K562 (cell line): ENCODE measurements around the gene STK11. TPM values are rescaled to one million over a fixed set of nuclear protein-coding genes. Genes with fewer than 3 reads are reported as not detected.
A peak's percentile ranks its signal among the peaks of the same experiment; 100 is the strongest.

Source experiments
- ARID1B ChIP-seq: fragments of 450-650 bp; IDR thresholded peaks from 2 replicates; pipeline ENCODE4 v1.6.1; 2016; ENCODE audit warnings: antibody characterized with exemption, mild to moderate bottlenecking, inconsistent platforms
- BDP1 ChIP-seq: IDR thresholded peaks from 3 replicates; pipeline ENCODE4 v1.6.1; 2011; ENCODE audit not compliant: insufficient read length, insufficient read depth
- CBX5 ChIP-seq: IDR thresholded peaks from 2 replicates; pipeline ENCODE4 v1.6.1; 2014; ENCODE audit warnings: low read depth, borderline replicate concordance
- CGGBP1 ChIP-seq: fragments of 250-450 bp; sonication (Bioruptor Pico); IDR thresholded peaks from 2 replicates; pipeline ENCODE4 v1.9.0; 2021; ENCODE audit warnings: mild to moderate bottlenecking
- CHCHD3 ChIP-seq: fragments of 250-450 bp; sonication (Bioruptor Pico); IDR thresholded peaks from 2 replicates; pipeline ENCODE4 v2.1.2; 2022; ENCODE audit warnings: mild to moderate bottlenecking
- CSDE1 ChIP-seq, 2 experiments: fragments of 450-650 bp; IDR thresholded peaks; 2 replicates each; pipeline ENCODE4 v1.6.1; 2016; ENCODE audit warnings: mild to moderate bottlenecking in 1 of 2
- FOSL1 ChIP-seq: fragments of 200-800 bp; sonication (Bioruptor generic); conservative IDR thresholded peaks from 2 replicates; pipeline ENCODE4 v1.6.1; 2016; ENCODE audit warnings: missing genetic modification characterization, missing compliant biosample characterization
- GTF2F1 ChIP-seq: IDR thresholded peaks from 2 replicates; pipeline ENCODE4 v1.6.1; 2011; ENCODE audit warnings: low read depth, low read length, improper control_type of control experiment
- HMG20A ChIP-seq: fragments of 450-650 bp; formaldehyde crosslinking; conservative IDR thresholded peaks from 2 replicates; pipeline ENCODE4 v1.4.0; 2020; ENCODE audit warnings: mild to moderate bottlenecking, mixed read lengths
- HNRNPL ChIP-seq: fragments of 200-400 bp; formaldehyde crosslinking; IDR thresholded peaks from 2 replicates; pipeline ENCODE4 v1.6.1; 2017; ENCODE audit warnings: low read depth, mild to moderate bottlenecking, low read length
- LEF1 ChIP-seq: fragments of 450-650 bp; IDR thresholded peaks from 2 replicates; pipeline ENCODE4 v1.6.1; 2016; ENCODE audit warnings: mild to moderate bottlenecking
- MNT ChIP-seq, 2 experiments: fragments of 450-650 bp; conservative IDR thresholded peaks; 2 replicates each; pipeline ENCODE4 v1.6.1; 2017; ENCODE audit warnings: mild to moderate bottlenecking in 2 of 2, moderate library complexity in 2 of 2
- NFXL1 ChIP-seq: fragments of 450-650 bp; formaldehyde crosslinking; IDR thresholded peaks from 2 replicates; pipeline ENCODE4 v1.4.0; 2021; ENCODE audit warnings: mild to moderate bottlenecking
- PHF20 ChIP-seq: fragments of 450-650 bp; IDR thresholded peaks from 2 replicates; pipeline ENCODE4 v1.6.1; 2018; ENCODE audit not compliant: partially characterized antibody
- PPARD ChIP-seq: fragments of 250-450 bp; sonication (Bioruptor Pico); IDR thresholded peaks from 2 replicates; pipeline ENCODE4 v1.8.0; 2022; ENCODE audit warnings: inconsistent platforms, mild to moderate bottlenecking, moderate library complexity
- PRMT5 ChIP-seq: sonication (generic); formaldehyde crosslinking; IDR thresholded peaks from 2 replicates; pipeline ENCODE4 v1.5.0; 2020; ENCODE audit warnings: missing genetic modification reagents
- SREBF1 ChIP-seq: fragments of 150-350 bp; IDR thresholded peaks from 2 replicates; pipeline ENCODE4 v1.6.1; 2014; ENCODE audit warnings: antibody characterized with exemption, low read depth, low read length, borderline replicate concordance
- ZNF277 ChIP-seq: fragments of 250-450 bp; sonication (Bioruptor Pico); IDR thresholded peaks from 2 replicates; pipeline ENCODE4 v1.8.0; 2022; ENCODE audit warnings: inconsistent platforms, mild to moderate bottlenecking, moderate library complexity, borderline replicate concordance
- polyA plus RNA-seq, 8 experiments: library from polyadenylated mRNA; depleted of rRNA in 4 of 8; stranded (reverse) in 5 of 8; unstranded in 3 of 8; fragments of >200 nt; fragmentation: Nextera tagmentation in 2 of 8; fragmentation: Illumina TruSeq in 1 of 8; extraction: Ambion mirVana in 2 of 8; extraction: Trizol in 1 of 8; gene quantifications; 2 replicates each; pipeline versions ENCODE4 v1.2.1 to v1.2.3, GENCODE V29; 2011 to 2014; ENCODE audit warnings: inconsistent platforms in 1 of 8, missing spikeins in 1 of 8
- total RNA-seq, 7 experiments: library from RNA; depleted of rRNA in 6 of 7; stranded (reverse); fragments of >200 nt in 6 of 7; fragmentation: Illumina TruSeq in 2 of 7; extraction: Trizol in 2 of 7; gene quantifications; 2 replicates each; pipeline versions ENCODE4 v1.2.1 to v1.2.3, GENCODE V29; 2011 to 2021; ENCODE audit warnings: low replicate concordance in 1 of 7
- TF ChIP-seq, protein P1 (sequence below), 3 experiments: IDR thresholded peaks in 2 of 3; conservative IDR thresholded peaks in 1 of 3; 2 replicates each; pipeline ENCODE4 v1.5.1; 2011 to 2012; ENCODE audit warnings: low read length in 3 of 3, mild to moderate bottlenecking in 3 of 3, control low read depth in 2 of 3, improper control_type of control experiment in 1 of 3, inconsistent platforms in 1 of 3, low read depth in 1 of 3, mixed read lengths in 1 of 3, moderate library complexity in 1 of 3; ENCODE audit not compliant: insufficient read depth in 2 of 3
- TF ChIP-seq, protein P2 (sequence below), 2 experiments: fragments of 450-650 bp in 1 of 2; sonication (generic) in 1 of 2; formaldehyde crosslinking; conservative IDR thresholded peaks; 2 replicates each; pipeline versions ENCODE4 v1.4.0 to v1.8.1; 2020 to 2022; ENCODE audit warnings: mild to moderate bottlenecking in 1 of 2, missing genetic modification reagents in 1 of 2

The STK11 gene
- total and polyA plus RNA-seq, 9 of the 15 experiments (the other 6 are each of a cell fraction or from before 2014, with no cell fraction given), result 0.15 to 96.5 (median 31.7) TPM

- TF ChIP-seq PPARD (no peak), HMG20A (CRISPR knock-in tag) (no peak), PRMT5 (CRISPR knock-in tag) (no peak), CGGBP1 (CRISPR knock-in tag) (no peak), SREBF1 (no peak), ARID1B (no peak), GTF2F1 (no peak), HNRNPL (no peak), CSDE1 (IDR thresholded peaks at IDR 0.05) (no peak), CHCHD3 (CRISPR knock-in tag) (no peak), ZNF277 (CRISPR knock-in tag) (no peak), MNT (conservative IDR thresholded peaks at IDR 0.05) (peak in 1 of 2 experiments; percentile 68; a peak in 2 of 4 replicates), CBX5 (no peak), PHF20 (peak; percentile 39), NFXL1 (CRISPR knock-in tag) (no peak), BDP1 (no peak), LEF1 (no peak), FOSL1 (tag) (peak; percentile 68)
- TF ChIP-seq, protein P1, sequence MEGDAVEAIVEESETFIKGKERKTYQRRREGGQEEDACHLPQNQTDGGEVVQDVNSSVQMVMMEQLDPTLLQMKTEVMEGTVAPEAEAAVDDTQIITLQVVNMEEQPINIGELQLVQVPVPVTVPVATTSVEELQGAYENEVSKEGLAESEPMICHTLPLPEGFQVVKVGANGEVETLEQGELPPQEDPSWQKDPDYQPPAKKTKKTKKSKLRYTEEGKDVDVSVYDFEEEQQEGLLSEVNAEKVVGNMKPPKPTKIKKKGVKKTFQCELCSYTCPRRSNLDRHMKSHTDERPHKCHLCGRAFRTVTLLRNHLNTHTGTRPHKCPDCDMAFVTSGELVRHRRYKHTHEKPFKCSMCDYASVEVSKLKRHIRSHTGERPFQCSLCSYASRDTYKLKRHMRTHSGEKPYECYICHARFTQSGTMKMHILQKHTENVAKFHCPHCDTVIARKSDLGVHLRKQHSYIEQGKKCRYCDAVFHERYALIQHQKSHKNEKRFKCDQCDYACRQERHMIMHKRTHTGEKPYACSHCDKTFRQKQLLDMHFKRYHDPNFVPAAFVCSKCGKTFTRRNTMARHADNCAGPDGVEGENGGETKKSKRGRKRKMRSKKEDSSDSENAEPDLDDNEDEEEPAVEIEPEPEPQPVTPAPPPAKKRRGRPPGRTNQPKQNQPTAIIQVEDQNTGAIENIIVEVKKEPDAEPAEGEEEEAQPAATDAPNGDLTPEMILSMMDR (IDR thresholded peaks at IDR 0.05 in 2 of 3, conservative IDR thresholded peaks at IDR 0.05 in 1 of 3; ENCODE audit: insufficient read depth in 2 of 3, low read depth in 1 of 3, low read length in 3 of 3), result peak; percentile 74 to 90 (median 89)
- TF ChIP-seq, protein P2, sequence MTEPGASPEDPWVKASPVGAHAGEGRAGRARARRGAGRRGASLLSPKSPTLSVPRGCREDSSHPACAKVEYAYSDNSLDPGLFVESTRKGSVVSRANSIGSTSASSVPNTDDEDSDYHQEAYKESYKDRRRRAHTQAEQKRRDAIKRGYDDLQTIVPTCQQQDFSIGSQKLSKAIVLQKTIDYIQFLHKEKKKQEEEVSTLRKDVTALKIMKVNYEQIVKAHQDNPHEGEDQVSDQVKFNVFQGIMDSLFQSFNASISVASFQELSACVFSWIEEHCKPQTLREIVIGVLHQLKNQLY (CRISPR knock-in tag; conservative IDR thresholded peaks at IDR 0.05), result 0 out of 4 replicates have a peak, but pooled peaks of 1 of the 2 experiments have one; percentile 49
These were observed 34.5 kb downstream of the STK11 start (continued) for GRCh38 chr19:1239796-1240737.
